HFFc6 (cell line): ENCODE measurements around the gene STXBP1. TPM values are rescaled to one million over a fixed set of nuclear protein-coding genes. Genes with fewer than 3 reads are reported as not detected.

Experiments
- DNase-seq: peaks from one replicate; pipeline ENCODE4 v3.0.0-alpha.2; 2018
- H3K27ac Mint-ChIP-seq: 2 replicates; pipeline ENCODE4 v1.8.0; 2020; ENCODE audit warnings: mild to moderate bottlenecking, mixed read lengths
- H3K27me3 Mint-ChIP-seq: 2 replicates; pipeline ENCODE4 v1.8.0; 2021; ENCODE audit warnings: mild to moderate bottlenecking, moderate library complexity, mixed read lengths; ENCODE audit not compliant: insufficient read depth
- H3K36me3 Mint-ChIP-seq: 2 replicates; pipeline ENCODE4 v1.8.0; 2021; ENCODE audit warnings: low read depth, mixed read lengths
- H3K4me1 Mint-ChIP-seq: 2 replicates; pipeline ENCODE4 v1.8.0; 2020; ENCODE audit warnings: low read depth, mixed read lengths
- H3K4me3 Mint-ChIP-seq: 2 replicates; pipeline ENCODE4 v1.8.0; 2020; ENCODE audit warnings: mild to moderate bottlenecking, moderate library complexity, mixed read lengths
- H3K9me3 Mint-ChIP-seq: 2 replicates; pipeline ENCODE4 v1.8.0; 2020; ENCODE audit warnings: mild to moderate bottlenecking, mixed read lengths
- CTCF ChIP-seq: fragments of 200-600 bp; sonication (generic); IDR thresholded peaks from 2 replicates; pipeline ENCODE4 v1.5.0; 2021; ENCODE audit warnings: antibody characterized with exemption, mild to moderate bottlenecking
- total RNA-seq, 6 experiments: library from RNA; stranded (reverse); fragmentation: NEBNext Ultra II Directional; extraction: Animal tissue kit (Norgen Biotek cat#: 25700); gene quantifications; 2 replicates in 1 of 6; 3 replicates in 5 of 6; pipeline ENCODE4 v1.2.3, GENCODE V29; 2021

Gene STXBP1
- total RNA-seq, 6 experiments from 2014 or later, result 61.9 to 90.7 (median 73.6) TPM

DNA sequence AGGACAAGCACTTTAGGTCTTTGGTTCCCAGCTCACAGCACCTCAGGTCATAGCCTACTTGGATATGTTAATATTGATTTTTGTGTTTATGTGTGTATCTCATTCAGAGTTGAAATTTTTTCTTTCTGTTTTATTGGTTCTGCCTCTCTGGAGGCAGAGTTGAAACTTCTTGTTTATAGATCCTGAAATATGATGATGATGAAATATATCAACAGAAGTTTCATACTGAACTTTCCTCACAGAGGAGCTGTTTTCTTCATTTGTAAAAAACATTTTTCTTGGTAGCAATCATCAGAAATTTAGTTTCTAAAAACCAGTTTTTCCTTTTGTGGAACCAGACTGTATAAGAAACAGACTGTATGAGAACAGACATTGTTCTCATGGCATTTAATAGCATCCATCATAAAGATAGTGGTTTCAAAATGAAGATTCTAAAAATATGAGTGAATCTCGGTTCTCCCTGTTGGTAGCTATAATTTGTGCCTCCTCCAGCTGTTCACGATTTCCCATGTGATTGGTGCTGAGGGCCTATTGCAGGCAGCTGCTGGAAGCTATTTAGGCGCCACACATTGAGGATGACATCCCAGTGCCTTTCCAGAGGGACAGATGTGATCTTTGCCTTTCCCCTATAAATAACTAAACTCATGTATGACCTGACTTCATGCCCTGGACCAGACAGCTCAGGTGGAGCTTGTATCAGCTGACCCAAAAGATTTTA lies 55.2 kb downstream of the STXBP1 start:
- TF ChIP-seq CTCF, result no peak
- H3K9me3 Mint-ChIP-seq, result no peaks in the 10 kb centered on the region
- H3K27me3 Mint-ChIP-seq, result peaks cover 2% of the 10 kb centered on the region
- no peak overlapping the region for H3K4me3 Mint-ChIP-seq
- peaks cover 15% of the 10 kb centered on the region for H3K4me1 Mint-ChIP-seq
- H3K36me3 Mint-ChIP-seq, result peaks cover 21% of the 10 kb centered on the region
- DNase-seq, result no peak
- H3K27ac Mint-ChIP-seq, result no peak overlapping the region

DNA sequence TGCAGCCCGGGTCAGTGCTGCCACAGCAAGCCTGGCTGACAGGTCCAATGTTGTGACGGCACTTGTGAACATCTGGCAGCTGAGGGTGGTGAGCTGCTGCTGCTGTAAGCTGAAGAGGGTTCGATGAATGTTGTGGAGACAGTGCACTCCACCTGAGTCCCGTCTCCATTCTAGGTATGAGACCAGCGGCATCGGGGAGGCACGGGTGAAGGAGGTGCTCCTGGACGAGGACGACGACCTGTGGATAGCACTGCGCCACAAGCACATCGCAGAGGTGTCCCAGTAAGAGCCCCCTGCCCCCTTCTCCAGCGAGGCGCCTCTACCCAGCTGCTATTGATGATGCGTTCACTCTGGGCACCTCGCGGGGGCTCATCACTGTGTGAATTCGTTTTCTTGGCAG lies 55.8 kb downstream of the STXBP1 start:
- Mint-ChIP-seq H3K36me3 (peaks cover 19% of the 10 kb centered on the region), H3K27me3 (peaks cover 2% of the 10 kb centered on the region), H3K4me1 (peaks cover 15% of the 10 kb centered on the region), H3K27ac (no peak overlapping the region), H3K9me3 (no peaks in the 10 kb centered on the region), H3K4me3 (no peak overlapping the region)
- no peak for DNase-seq
- TF ChIP-seq CTCF, result no peak

DNA sequence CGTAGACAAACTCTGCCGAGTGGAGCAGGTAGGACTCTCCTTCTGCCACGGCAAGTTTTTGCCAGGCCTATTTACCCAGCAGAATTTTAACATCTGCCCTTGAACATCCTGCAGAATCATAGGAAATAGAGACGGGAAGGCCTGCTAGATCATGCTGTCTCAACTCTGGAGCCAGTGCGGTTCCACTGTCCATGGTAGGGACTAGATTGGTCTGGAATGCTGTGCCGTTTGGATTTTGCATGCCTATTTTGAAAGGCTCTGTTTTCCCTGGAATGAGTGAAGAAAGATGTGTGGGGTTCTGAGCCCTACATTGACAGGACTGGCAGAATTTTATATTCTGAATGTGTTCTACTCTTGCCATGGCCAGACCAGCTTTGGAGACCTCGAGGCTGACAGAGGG lies 61.2 kb downstream of the STXBP1 start:
- no peaks in the 10 kb centered on the region for H3K9me3 Mint-ChIP-seq
- no peak for DNase-seq
- H3K4me3 Mint-ChIP-seq, result no peak overlapping the region
- H3K27me3 Mint-ChIP-seq, result no peaks in the 10 kb centered on the region; the same call in 1 of the 2 replicates
- H3K27ac Mint-ChIP-seq, result no peak overlapping the region
- H3K36me3 Mint-ChIP-seq, result peaks cover 36% of the 10 kb centered on the region
- H3K4me1 Mint-ChIP-seq, result no peaks in the 10 kb centered on the region
- no peak for TF ChIP-seq CTCF

DNA sequence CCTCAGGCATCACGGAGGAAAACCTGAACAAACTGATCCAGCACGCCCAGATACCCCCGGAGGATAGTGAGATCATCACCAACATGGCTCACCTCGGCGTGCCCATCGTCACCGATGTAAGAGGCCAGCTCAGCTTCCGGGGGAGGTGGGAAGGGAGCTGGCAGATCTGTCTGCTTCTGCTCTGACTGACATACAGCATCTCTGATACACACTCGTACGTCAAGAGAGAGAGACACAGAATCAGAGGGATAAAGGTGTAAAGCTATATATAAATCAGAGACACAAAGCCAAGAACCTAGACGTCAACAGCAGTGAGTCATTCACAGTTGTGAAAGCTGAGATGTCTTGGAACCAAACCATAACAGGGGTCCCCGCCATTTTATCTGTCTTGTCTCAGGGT lies 64.6 kb downstream of the STXBP1 start:
- no peaks in the 10 kb centered on the region; the same call in 1 of the 2 replicates for H3K27me3 Mint-ChIP-seq
- DNase-seq, result no peak
- no peak for TF ChIP-seq CTCF
- no peaks in the 10 kb centered on the region for H3K9me3 Mint-ChIP-seq
- H3K4me1 Mint-ChIP-seq, result 0 out of 2 replicates have a peak, but pooled peaks cover 4% of the 10 kb centered on the region
- H3K27ac Mint-ChIP-seq, result no peak overlapping the region
- peaks cover 53% of the 10 kb centered on the region for H3K36me3 Mint-ChIP-seq
- no peak overlapping the region for H3K4me3 Mint-ChIP-seq

DNA sequence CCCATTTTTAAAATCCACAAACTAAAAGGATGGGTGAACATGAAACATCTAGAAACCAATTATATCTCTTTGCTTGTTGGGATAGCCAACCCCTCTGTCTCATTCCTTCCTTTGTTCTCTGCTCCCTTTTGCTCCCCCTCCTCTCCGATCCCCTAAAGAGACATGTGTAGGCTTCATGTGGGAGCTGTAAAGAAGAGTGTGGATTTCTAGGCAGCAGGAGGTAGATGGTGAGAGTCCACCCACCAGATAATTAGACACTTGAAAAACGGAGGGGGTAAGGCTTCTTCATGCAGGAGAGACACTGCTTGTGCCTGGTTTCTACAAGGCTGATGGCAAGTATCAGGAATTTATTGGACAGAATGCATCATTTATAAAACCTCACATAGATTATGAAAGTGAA lies 67.4 kb downstream of the STXBP1 start:
- H3K36me3 Mint-ChIP-seq, result peaks cover 51% of the 10 kb centered on the region
- H3K4me1 Mint-ChIP-seq, result peaks cover 21% of the 10 kb centered on the region
- no peak overlapping the region for H3K27ac Mint-ChIP-seq
- no peaks in the 10 kb centered on the region for H3K9me3 Mint-ChIP-seq
- H3K4me3 Mint-ChIP-seq, result no peak overlapping the region
- peaks cover under 1% of the 10 kb centered on the region; the same call in 1 of the 2 replicates for H3K27me3 Mint-ChIP-seq
- no peak for DNase-seq
- no peak for TF ChIP-seq CTCF
